GM18507 (cell line): Measurements from ENCODE around the gene ADORA2A.

Source experiments
- DNase-seq: peaks from one replicate; pipeline ENCODE4 v3.0.0; 2011; ENCODE audit warnings: low read depth; ENCODE audit not compliant: insufficient read length; ENCODE audit errors: extremely low spot score
- FAIRE-seq: peaks from 2 replicates; lab custom pipeline; 2011; peaks lifted over from hg19 to GRCh38; lab: Jason Lieb, UNC

Gene ADORA2A

GRCh38 chr22:24416611-24417010, 10.8 kb upstream of the ADORA2A start:
- DNase-seq (no peak), FAIRE-seq (no peak)

DNA sequence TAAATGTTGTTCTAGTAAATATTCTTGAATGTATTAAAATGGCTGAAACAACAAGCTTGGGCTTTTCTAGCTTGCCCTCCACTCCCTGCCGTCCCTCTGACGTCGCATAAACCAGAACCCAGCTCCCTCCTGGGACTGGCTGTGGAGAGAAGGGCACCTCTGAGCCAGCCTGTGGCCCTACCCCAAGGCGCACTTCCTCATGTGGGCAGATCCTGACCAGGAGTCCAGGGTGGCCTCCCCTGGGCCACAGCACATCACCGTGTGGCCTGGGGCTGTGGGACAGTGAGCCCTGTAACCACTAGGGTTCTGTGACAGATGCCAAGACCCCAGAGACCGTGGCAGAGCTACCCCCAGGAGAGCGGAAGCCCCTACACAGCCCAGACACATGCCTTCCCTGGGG, 10.2 kb upstream of the ADORA2A start:
- no peak for DNase-seq
- no peak for FAIRE-seq

DNA sequence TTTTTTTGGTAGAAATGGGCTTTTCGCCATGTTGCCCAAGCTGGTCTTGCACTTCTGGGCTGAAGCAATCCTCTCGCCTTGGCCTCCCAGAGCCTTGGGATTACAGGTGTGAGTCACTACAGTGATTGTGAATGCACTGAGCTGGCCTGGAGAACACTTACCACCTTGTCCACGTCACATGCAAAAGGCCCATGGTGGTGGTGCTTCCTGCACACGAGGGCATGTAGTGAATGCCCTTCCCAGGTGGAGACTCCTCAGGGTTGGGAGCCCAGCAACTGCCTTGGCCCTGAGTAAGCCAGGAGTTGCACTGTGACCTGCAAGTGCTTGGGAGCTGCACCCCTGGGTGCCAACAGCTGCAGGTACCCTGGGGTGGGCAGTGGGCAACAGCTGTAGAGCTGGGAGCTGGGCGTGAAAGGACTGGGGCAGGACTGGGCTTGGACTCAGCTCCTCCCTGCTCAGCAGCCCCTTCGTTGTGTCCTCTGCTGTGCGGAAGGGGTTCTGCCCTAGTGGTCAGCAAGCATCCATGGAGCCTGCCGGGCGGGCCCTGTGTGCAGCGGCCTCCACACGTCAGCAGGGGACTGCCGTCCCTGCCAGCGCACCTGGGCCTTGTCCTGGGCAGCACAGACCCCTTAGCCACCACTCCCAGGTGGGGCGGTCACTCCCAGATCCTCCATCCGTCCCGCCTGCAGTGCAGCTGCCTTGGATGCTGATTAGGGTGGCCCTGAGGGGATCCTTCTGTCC, 9.3 kb upstream of the ADORA2A start:
- DNase-seq = no peak
- no peak for FAIRE-seq

DNA sequence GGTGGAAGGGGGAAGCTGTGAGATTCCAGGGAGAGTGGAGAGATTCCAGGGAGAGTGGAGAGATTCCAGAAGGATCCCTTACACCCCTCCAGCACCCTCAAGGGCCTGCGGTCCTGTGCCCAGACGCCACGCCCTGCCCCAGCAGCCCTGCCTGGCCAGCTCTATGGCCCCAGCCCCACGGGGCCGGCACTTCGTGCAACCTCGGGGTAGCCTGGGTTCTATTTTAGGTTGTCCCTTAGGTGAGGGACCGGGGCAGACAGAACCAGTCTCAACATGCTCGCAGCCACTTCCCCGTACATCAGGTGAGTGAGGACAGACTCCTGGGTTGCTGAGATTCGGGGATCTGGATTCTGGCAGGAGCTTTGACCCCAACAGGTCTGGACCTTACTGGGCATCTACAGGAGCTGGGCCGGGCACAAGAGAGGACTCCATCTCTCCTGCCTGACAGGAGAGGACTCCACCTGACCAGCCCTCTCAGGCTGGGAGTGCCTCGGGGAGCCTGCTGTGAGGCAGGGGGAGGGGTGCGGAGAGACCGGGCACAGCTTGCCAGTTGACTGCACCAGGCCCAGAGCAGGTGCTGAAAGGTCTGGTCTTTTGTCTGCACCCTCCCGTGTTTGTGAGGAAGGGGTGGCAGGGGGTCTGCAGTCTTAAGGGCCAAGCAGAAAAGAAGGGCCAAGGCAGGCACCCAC, 8.5 kb upstream of the ADORA2A start:
- FAIRE-seq (no peak), DNase-seq (no peak)

DNA sequence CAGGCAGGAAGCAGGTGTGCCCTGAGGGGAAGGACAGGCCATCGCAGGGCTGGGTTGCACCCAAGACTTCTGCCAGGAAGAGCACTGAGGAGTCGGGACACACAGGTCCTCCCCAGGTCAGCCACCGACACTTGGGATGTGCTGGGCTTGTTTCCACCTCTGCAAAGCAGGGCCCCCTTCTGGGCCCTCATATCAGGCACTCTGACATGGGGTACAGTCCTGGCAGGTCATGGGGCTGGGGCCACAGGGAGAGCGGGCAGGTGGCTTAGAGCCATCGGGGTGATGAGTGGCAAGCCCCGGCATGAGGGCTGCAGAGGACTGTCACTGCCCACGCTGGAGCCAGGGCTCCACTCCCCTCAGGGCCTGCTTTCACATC, 7.9 kb upstream of the ADORA2A start:
- DNase-seq (no peak), FAIRE-seq (no peak)

- DNase-seq (no peak), FAIRE-seq (no peak)
These were observed 7.1 kb upstream of the ADORA2A start for GRCh38 chr22:24420072-24420976.

GRCh38 chr22:24420977-24421343, 6.4 kb upstream of the ADORA2A start:
- DNase-seq (no peak), FAIRE-seq (no peak)

DNA sequence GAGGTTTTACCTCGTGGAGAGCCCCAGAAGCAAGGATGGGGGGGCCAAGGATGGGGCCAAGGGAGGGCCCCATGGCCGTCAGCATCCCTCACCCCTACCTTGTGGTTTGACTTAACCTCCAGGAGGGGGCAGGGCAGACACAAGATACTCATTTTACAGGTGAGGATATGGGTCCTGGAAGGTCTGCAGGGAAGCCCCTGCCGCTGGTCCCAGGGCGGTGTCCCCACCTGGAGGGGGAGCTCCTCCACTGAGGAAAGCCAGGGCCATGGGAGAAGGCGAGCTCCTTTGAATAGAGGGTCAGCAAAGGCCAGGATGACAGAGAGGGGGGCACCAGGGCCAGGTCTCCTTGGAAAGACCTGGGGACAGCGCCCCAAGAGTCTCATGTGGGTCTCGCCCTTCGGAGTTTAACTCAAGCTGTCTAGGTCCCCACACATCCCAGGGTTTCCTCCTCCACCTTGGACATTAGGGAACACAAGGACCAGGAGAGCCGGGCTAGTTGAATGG, 5.9 kb upstream of the ADORA2A start:
- FAIRE-seq = peak; percentile 60
- no peak for DNase-seq

GRCh38 chr22:24422102-24422665, 5.2 kb upstream of the ADORA2A start:
- DNase-seq = no peak
- FAIRE-seq = no peak

GRCh38 chr22:24423519-24424000, 3.8 kb upstream of the ADORA2A start:
- FAIRE-seq (peak; percentile 71), DNase-seq (peak; percentile 75)

GRCh38 chr22:24424001-24424900, 3.1 kb upstream of the ADORA2A start:
- no peak for DNase-seq
- FAIRE-seq = no peak

GRCh38 chr22:24424901-24425775, 2.3 kb upstream of the ADORA2A start:
- DNase-seq (no peak), FAIRE-seq (no peak)

GRCh38 chr22:24426436-24426835, 963 bp upstream of the ADORA2A start:
- FAIRE-seq (no peak), DNase-seq (no peak)

DNA sequence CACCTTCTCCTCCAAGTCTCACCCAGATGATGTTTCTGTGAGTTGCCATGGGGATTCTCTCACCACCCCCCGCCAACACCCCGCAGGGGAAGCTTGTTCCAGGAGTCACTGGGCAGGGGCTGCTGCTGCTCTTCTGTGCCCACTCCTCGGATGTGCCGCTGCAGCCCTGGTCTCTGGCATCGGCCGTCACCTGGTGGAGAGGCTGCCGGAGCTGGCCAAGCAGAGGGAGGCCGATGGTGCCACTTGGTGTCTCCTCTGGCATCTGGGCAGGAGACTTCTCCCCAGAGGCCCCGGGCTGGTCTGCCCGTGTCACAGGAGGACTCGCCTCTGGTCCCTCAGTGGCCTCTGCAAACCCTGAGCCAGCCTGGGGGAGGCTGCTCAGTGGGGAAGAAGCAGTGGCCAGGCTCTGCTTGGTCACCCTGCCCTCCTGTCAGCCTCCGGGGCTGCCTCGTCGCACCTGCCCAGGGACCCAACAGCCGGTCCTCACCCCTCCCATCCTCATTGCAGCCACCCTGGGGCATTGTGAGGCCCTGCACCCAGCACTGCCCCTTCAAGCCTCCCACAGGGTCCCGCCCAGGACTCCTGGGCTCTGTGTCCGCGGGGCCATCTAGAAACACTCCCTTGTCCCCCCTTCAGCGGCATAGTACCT, 424 bp upstream of the ADORA2A start:
- DNase-seq = no peak
- peak; percentile 42 for FAIRE-seq

- no peak for DNase-seq
These were observed 1.5 kb downstream of the ADORA2A start for GRCh38 chr22:24428751-24429410.

DNA sequence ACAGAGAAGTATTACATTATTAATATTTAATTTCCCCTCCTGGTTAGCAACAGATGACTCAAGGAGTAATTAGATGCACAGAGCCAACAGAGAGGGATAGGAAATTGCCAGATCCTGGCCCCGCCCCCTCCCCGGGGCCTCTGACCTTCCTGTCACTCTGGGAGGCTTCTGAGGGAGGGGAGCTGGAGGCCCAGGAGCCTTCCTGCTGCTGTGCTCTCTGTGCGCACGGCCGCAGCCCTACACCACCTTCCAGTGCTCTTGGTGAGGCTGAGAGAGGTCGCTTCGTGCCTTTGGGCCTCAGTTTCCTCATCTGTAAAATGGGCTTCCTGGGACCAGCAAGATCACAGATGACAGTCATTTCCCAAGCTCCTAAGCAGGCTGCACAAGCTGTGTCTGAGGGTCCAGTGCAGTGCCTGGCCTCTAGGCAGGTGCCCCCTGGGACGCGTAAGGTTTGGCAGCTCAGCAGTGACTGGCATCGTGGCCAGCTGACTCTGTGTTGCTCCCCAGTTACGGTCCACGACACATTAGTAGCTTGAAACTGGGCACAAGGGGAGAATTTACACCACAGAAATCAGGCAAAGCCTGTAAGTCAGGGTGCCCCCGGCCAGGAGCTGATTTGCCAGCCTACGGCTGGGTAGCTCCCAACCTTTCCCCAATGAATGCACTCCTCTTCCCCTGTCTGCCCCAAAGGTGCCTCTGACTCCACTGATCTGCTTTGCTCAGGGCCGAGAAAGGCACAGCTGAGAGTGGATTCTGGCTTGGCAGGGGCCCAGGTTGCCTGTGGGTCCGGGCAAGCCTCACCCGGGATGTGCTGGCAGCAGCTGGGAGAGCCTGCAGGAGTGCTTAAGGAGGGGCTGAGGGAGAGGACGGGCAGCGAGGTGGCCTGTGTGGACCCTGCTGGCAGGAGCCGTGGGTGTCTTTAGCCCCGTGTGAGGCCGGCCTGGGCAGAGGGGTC, 2.3 kb downstream of the ADORA2A start:
- no peak for DNase-seq
- FAIRE-seq = peak; percentile 70

More at GRCh38 chr22:24428751-24429410, 1.5 kb downstream of the ADORA2A start:
- FAIRE-seq = no peak
